Tongue (tissue), 2 donors: ENCODE data around the gene SLC28A2. TPM values are rescaled to one million over a fixed set of nuclear protein-coding genes. Genes with fewer than 3 reads are reported as not detected.
"Not testable (repeated sequence)": the region's sequence is repeated elsewhere in the genome, so short reads cannot be mapped to it uniquely, and the experiment has no call there.

Experiments used
- DNase-seq: peaks from one replicate; pipeline ENCODE4 v3.0.0-alpha.2; 2015
- total RNA-seq: library from RNA; depleted of rRNA; stranded (reverse); fragments of >200 nt; gene quantifications from one replicate; pipeline ENCODE4 v1.2.3, GENCODE V29; 2014

Gene SLC28A2, protein sequence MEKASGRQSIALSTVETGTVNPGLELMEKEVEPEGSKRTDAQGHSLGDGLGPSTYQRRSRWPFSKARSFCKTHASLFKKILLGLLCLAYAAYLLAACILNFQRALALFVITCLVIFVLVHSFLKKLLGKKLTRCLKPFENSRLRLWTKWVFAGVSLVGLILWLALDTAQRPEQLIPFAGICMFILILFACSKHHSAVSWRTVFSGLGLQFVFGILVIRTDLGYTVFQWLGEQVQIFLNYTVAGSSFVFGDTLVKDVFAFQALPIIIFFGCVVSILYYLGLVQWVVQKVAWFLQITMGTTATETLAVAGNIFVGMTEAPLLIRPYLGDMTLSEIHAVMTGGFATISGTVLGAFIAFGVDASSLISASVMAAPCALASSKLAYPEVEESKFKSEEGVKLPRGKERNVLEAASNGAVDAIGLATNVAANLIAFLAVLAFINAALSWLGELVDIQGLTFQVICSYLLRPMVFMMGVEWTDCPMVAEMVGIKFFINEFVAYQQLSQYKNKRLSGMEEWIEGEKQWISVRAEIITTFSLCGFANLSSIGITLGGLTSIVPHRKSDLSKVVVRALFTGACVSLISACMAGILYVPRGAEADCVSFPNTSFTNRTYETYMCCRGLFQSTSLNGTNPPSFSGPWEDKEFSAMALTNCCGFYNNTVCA
- total RNA-seq, result 0.10 TPM

DNA sequence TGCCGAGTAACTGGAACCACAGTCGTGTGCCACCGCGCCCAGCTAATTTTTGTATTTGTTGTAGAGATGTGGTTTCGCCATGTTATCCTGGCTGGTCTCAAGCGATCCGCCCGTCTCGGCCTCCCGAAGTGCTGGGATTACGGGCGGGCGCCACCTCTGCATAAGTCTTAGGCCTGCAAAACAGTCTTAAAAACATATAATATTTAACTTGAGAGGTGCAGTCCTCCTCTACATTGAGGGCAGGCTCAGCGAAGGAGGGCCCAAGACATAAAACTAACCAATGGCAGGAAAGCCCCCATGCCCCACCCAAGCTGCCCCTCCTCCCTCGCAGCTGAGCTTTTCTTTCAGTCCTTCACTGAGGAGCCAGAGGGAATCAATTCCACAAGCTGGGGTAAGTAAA lies at the start of gene SLC28A2:
Gene SLC28A2, plus strand, starts transcription at position 347 of the 400 bp plus-strand sequence. CDS start 982 bp downstream, outside the sequence.
- no peak for DNase-seq

DNA sequence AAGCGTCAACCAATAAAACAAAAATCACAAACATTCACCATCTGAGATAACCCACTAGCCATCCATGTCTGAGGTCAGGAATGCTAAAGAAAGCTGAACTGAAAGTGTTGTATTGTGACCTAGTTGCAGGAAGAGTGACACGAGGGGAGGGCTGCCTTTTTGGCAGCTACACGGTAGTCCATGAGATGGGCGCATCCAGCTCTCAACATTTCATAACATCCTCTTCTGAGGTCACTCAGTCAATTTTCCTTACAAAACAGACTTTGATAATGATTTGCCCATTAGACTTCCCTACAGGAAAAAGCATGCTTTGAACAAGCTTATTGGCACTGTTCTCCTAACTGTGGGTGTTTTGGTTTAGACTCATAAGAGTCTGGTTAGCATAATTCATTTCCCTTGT lies 48.9 kb upstream of the SLC28A2 start:
- no peak for DNase-seq

DNA sequence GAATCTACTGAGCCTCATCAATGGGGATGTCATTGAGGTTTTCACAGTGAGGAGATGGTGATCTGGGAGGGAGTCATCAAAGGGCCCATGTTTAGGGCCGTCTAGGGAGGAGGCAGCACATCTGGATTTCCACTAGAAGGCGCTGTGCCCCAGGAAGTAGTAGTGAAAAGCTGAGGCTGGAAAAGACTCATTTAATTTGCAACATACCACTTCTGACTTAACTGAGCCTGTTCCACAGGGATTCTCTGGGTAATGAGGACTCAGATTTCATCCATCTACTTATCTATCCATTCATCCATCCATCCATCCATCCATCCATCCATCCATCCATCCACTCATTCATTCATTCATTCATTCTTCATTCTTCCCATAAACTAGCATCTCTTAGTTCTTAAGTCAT lies 46.8 kb upstream of the SLC28A2 start:
- DNase-seq, result peak; percentile 73

GRCh38 chr15:45212493-45212892 lies 39.5 kb upstream of the SLC28A2 start:
- DNase-seq, result no peak

- DNase-seq, result no peak
These were observed 30.9 kb upstream of the SLC28A2 start for GRCh38 chr15:45221053-45221599.

DNA sequence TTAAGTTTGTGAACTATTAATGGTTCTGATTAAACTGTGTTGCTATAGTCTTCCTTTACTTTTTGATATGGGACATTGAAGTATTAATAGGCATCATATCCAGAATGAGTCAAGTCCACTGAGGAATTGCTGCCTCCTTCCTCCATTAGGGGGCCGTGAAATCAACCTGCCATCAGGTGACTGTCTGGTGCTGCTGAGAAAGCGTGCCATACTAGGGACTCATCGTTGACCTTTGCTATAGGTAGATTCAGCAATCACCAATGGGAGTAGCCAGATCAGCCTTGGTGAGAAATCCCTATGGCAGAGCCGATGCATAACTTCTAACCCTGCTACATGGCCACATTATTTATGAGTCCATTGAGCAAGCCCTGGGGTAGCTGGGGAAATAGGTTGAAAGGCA lies 30.1 kb upstream of the SLC28A2 start:
- no peak for DNase-seq

DNA sequence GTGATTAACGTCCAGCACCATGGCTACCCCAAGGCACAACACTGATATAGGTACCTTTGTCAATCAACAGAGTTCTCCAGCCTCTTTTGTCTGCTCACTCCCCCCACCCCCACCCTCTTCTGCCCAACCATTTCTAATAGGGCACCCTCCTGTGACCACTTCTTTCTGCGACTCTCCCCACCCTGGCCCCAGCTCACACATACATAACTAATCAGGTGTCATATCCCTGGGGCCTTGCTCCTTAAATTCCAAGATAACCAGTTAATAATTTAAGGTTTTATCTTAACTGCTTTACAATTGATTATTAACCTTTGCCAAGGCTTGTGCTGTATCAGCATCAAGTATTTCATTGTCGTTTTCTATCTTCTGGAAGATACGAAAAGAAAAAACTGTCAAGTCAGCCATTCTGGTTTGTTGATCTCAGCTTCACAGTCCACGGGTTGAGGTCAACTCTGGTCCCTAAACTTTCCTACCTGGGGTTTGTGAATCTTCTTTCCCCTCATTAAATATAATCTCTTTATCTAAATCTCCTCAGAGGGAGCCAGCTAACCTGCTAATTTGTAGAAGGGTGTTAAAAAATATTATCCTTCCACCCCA lies 27.3 kb upstream of the SLC28A2 start:
- DNase-seq, result no peak

- no peak for DNase-seq
These were observed 26.3 kb upstream of the SLC28A2 start for GRCh38 chr15:45225506-45226273.

GRCh38 chr15:45228931-45229330 lies 23.1 kb upstream of the SLC28A2 start:
- no peak for DNase-seq

DNA sequence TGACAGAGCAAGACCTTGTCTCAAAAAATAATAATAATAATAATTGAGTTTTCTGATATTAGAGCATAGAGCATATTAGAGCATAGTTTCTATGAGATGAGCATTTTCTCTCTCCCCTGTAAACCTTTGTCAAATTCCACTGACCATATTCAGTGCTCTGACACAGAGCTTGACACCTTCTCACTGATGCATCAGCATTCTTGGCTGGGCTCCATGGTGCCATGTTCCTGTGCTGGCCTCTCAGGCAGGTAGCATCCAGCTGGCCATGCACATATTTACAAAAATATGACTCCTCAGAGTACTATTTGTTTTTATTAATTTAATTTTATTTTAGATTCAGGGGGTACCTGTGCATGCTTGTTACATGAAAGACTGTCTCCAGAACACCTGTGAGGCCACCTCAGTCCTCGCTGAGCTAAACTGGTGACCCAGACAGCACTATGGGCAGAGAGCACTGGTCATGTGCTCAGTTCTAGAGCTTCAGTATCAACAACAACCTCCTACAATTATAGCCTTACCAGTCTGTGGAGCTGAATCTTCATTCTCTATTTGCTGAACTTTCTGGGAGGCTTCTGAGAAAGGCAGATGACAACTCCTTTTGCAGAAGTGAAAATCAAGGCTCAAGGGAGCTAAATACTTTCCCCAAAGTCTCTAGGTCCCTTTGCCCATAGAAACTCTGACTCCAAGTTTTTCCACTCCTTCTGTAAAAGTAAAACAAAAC lies 21.6 kb upstream of the SLC28A2 start:
- no peak for DNase-seq

GRCh38 chr15:45231132-45231531 lies 20.9 kb upstream of the SLC28A2 start:
- no peak for DNase-seq

DNA sequence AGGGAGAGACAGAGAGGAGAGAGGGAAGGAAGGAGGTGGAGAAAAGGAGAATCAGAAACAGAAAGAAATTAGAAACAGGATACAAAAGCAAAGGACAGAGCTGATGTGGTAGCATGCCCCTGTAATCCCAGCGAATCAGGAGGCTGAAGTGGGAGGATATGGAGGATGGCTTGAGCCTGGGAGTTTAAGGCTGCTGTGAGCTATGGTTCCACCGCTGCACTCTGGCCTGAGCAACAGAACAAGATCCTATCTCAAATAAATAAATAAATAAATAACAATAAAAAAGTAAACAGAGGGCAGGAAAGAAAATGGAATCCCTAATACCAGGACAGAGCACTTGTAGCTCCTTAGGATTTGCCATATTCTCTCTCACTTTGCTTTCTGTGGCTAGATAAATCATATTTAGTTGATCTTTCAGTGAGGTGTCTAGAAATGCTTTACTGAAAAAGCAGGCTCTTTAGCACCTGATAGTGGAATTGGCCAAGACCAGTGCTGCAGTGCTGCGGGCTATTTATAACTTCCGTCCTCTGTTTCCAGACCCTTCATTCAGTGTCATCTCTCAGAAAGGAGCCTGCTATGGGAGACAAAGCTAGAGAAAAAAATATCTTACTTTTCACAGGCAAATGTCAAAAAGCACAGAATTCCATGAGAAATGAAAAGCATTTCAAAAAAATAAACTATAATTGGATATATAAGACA lies 20.0 kb upstream of the SLC28A2 start:
- DNase-seq, result no peak

DNA sequence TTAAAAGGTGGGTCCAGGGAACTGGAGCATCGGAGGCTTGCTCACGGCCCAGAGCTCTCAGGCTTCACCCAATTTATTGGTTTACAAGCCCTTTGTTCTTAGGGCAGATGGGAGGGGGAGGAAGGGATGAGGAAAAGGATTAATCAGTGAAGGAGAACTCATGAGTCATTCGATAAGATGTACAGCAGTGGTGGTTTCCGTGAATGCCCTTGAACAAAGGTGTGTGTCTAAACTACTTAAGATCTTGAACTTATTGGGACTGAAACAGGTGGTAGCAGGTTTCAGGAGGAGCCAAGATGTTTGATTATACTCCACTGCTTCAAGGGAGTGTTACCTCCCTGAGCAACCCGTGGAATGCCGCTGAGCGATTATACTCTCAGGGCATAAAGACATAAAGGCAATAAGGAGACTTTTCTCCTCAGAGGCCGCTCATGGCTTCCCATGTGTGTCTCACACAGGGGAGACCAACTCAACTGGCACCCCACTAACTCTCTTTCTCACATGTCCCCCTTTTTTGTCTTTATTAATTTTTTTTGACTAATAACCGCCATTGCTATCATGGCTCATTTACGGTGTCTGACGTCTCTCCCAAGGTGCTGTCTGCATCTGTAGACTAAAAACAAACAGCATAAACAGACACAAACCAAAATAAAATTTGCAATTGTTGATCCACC lies 17.3 kb upstream of the SLC28A2 start:
- no peak for DNase-seq

- DNase-seq, result not testable (repeated sequence)
These were observed 15.2 kb upstream of the SLC28A2 start for GRCh38 chr15:45236806-45237205.

GRCh38 chr15:45242289-45242688 lies 9.7 kb upstream of the SLC28A2 start:
- DNase-seq, result no peak

- DNase-seq, result no peak
These were observed 2.8 kb upstream of the SLC28A2 start for GRCh38 chr15:45249125-45249780.

DNA sequence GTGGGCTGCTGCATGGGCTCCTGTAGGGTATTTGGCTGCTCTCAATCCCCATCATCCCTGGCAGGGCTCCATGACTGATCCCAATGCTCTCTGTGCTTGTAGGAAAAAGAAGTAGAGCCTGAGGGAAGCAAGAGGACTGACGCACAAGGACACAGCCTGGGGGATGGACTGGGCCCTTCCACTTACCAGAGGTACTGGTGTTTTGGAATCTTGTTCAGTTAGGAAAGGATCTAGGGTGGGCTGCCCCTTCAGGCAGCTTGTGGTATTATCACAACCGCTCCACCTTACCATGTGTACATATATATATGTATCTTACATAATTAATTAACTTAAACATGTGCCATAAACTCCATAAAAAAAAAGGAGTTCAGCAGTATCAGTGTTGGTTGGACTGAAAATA lies 1.3 kb downstream of the SLC28A2 start:
- no peak for DNase-seq

DNA sequence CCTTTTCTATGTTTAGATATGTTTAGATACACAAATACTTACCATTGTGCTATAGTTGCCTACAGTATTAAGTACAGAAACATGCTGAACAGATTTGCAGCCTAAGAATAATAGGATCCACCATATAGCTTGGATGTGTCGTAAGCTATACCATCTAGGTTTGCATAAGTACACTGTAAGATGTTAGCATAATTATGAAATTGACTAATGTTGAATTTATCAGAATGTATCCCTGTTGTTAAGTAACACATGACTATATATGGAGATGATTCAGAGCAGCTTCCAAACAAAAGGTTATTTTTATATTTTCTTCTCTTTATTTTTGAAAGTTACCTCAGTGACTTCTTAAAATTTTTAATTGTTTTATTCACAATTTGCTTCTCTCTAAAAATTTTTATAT lies 2.4 kb downstream of the SLC28A2 start:
- DNase-seq, result no peak

DNA sequence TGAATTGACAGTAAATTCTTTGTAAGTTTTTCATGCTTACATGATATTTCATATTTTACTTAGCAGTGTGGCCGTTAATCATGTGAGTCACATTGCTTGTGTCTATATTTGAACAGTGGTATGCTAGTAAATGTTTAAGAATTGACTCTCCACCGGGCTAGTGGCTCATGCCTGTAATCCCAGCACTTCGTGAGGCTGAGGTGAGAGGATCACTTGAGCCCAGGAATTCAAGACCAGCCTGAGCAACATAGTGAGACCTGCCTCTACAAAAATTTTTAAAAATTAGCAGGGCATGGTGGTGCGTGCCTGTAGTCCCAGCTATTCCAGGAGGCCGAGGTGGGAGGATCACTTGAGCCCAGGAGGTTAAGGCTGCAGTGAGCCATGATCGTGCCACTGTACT lies 2.8 kb downstream of the SLC28A2 start:
- not testable (repeated sequence) for DNase-seq

GRCh38 chr15:45259796-45260195 lies 7.8 kb downstream of the SLC28A2 start:
- no peak for DNase-seq
